SK-N-SH treated with all-trans-retinoic acid at 6 μM for 48 hours (cell line): Measurements from ENCODE around the gene VGLL1.

Experiments used
- ZFP30 ChIP-seq: fragments of 450-650 bp; formaldehyde crosslinking; IDR thresholded peaks from 2 replicates; pipeline ENCODE4 v1.5.0; 2022; ENCODE audit warnings: mild to moderate bottlenecking, moderate library complexity
- TF ChIP-seq, protein P1 (sequence below): fragments of 250-450 bp; sonication (Bioruptor Pico); IDR thresholded peaks from 2 replicates; pipeline ENCODE4 v1.8.0; 2021; ENCODE audit warnings: low read depth, mild to moderate bottlenecking, moderate library complexity, borderline replicate concordance

DNA sequence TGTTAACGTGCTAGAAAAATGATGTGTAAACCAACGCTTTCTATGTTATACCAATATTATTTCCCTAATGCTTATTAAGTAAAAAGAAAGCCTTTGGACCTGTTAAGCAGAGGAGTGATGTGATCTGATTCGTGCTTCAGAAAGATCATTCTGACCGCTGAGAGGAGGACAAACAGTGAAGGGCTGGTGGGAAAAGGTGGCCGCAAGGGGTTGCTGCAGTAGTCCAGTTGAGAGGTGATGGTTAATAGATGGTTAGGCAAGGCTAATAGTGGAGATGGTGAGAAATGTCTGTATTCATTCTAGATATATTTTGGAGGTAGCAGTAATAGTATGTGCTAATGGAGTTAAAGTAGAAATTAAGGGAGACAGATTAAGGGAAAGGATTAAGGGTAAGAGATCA, 12.9 kb upstream of the VGLL1 start:
- TF ChIP-seq, protein P1, sequence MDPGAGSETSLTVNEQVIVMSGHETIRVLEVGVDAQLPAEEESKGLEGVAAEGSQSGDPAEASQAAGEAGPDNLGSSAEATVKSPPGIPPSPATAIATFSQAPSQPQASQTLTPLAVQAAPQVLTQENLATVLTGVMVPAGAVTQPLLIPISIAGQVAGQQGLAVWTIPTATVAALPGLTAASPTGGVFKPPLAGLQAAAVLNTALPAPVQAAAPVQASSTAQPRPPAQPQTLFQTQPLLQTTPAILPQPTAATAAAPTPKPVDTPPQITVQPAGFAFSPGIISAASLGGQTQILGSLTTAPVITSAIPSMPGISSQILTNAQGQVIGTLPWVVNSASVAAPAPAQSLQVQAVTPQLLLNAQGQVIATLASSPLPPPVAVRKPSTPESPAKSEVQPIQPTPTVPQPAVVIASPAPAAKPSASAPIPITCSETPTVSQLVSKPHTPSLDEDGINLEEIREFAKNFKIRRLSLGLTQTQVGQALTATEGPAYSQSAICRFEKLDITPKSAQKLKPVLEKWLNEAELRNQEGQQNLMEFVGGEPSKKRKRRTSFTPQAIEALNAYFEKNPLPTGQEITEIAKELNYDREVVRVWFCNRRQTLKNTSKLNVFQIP = no peak
- TF ChIP-seq ZFP30 = no peak
